ENCODE results near the gene COL6A3.

GRCh38 chr2:237280939-237281338, 133.0 kb downstream of the COL6A3 start:
- TF ChIP-seq CTCF (IDR thresholded peaks at IDR 0.05) (no peak), POLR2A (IDR thresholded peaks at IDR 0.05) (no peak), POLR2AphosphoS5 (IDR thresholded peaks at IDR 0.05) (no peak)

All from prostate gland (tissue), 2 donors.